ENCODE results near the gene NADK.

Gene NADK

DNA sequence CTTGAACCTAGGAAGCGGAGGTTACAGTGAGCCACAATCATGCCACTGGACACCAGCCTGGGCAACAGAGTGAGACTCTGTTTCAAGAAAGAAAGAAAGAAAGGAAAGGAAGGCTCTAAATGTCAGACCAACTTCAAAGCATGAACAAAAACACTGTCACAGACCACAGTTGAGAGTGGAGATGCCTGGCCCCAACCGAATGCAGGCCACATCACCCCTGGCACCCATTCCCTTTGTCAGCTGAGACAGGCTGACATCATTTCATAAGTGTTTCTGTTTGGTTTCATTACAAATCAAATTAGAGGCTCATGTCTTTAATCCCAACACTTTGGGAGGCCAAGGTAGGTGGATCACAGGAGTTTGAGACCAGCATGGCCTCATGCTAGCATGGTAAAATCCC is 28.6 kb upstream of the NADK start:
- Histone ChIP-seq H4K20me1 (ENCODE audit: insufficient read depth, low read length) (peaks cover 30% of the 10 kb centered on the region), H3K79me2 (ENCODE audit: insufficient read depth, low read length) (peaks cover 60% of the 10 kb centered on the region), H2AFZ (ENCODE audit: low read depth, low read length) (no peak overlapping the region), H3K9me3 (ENCODE audit: insufficient read depth, low read length, severe bottlenecking) (no peaks in the 10 kb centered on the region), H3K4me1 (ENCODE audit: insufficient read depth, low read length) (no peaks in the 10 kb centered on the region), H3K9ac (ENCODE audit: low read depth, low read length) (no peak overlapping the region), H3K36me3 (ENCODE audit: insufficient read depth, low read length) (peaks cover 90% of the 10 kb centered on the region), H3K27ac (ENCODE audit: low read length) (no peak overlapping the region), H3K4me2 (ENCODE audit: insufficient read depth, low read length) (no peak overlapping the region), H3K4me3 (ENCODE audit: low read depth in 1 of 2, low read length in 2 of 2) (no peak overlapping the region), H3K27me3 (ENCODE audit: insufficient read depth, low read length, poor library complexity) (no peaks in the 10 kb centered on the region)
- no peak for DNase-seq
- ATAC-seq (ENCODE audit: insufficient read depth, low read depth): no peak
- TF ChIP-seq EZH2 (IDR thresholded peaks at IDR 0.05; ENCODE audit: borderline replicate concordance, low read depth, low read length, severe bottlenecking) (no peak), CTCF (IDR thresholded peaks at IDR 0.05; ENCODE audit: borderline replicate concordance, extremely low read depth, low read length, poor library complexity, severe bottlenecking) (no peak)

DNA sequence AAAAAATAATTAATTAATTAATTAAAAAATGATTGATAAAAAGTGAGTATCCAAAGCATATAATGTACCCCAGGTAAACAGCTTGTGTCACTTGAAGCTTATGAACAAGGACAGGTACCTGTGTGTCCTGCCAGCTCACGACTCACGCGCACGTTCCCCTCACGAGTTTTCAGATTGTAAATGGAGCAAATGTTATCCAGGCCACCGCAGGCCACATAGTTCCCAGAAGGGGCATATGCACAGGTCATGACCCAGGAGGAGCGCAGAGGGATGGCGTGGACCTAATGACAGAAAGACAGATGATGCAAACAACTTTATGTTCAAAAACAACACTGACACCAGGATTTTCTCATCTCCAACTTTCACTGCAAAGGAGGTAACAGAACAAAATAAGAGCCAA is 26.0 kb upstream of the NADK start:
- TF ChIP-seq EZH2 (IDR thresholded peaks at IDR 0.05; ENCODE audit: borderline replicate concordance, low read depth, low read length, severe bottlenecking) (no peak), CTCF (IDR thresholded peaks at IDR 0.05; ENCODE audit: borderline replicate concordance, extremely low read depth, low read length, poor library complexity, severe bottlenecking) (no peak)
- Histone ChIP-seq H4K20me1 (ENCODE audit: insufficient read depth, low read length) (peaks cover 40% of the 10 kb centered on the region), H3K27me3 (ENCODE audit: insufficient read depth, low read length, poor library complexity) (no peaks in the 10 kb centered on the region), H3K4me3 (ENCODE audit: low read depth in 1 of 2, low read length in 2 of 2) (no peak overlapping the region), H3K36me3 (ENCODE audit: insufficient read depth, low read length) (peaks cover 93% of the 10 kb centered on the region), H3K79me2 (ENCODE audit: insufficient read depth, low read length) (peaks cover 71% of the 10 kb centered on the region), H3K4me2 (ENCODE audit: insufficient read depth, low read length) (no peak overlapping the region), H3K9ac (ENCODE audit: low read depth, low read length) (no peak overlapping the region), H3K27ac (ENCODE audit: low read length) (no peak overlapping the region), H3K9me3 (ENCODE audit: insufficient read depth, low read length, severe bottlenecking) (no peaks in the 10 kb centered on the region), H2AFZ (ENCODE audit: low read depth, low read length) (no peak overlapping the region), H3K4me1 (ENCODE audit: insufficient read depth, low read length) (no peaks in the 10 kb centered on the region)
- DNase-seq (no peak), ATAC-seq (ENCODE audit: insufficient read depth, low read depth) (no peak)

GRCh38 chr1:1802871-1803270 is 24.6 kb upstream of the NADK start:
- H2AFZ ChIP-seq (ENCODE audit: low read depth, low read length): no peak overlapping the region
- H3K4me1 ChIP-seq (ENCODE audit: insufficient read depth, low read length): no peaks in the 10 kb centered on the region
- H3K4me3 ChIP-seq (ENCODE audit: low read depth in 1 of 2, low read length in 2 of 2): no peak overlapping the region
- no peak overlapping the region for H3K4me2 ChIP-seq (ENCODE audit: insufficient read depth, low read length)
- H3K27me3 ChIP-seq (ENCODE audit: insufficient read depth, low read length, poor library complexity): no peaks in the 10 kb centered on the region
- ATAC-seq (ENCODE audit: insufficient read depth, low read depth) (no peak), DNase-seq (no peak)
- no peak for TF ChIP-seq EZH2 (IDR thresholded peaks at IDR 0.05; ENCODE audit: borderline replicate concordance, low read depth, low read length, severe bottlenecking)
- no peak for TF ChIP-seq CTCF (IDR thresholded peaks at IDR 0.05; ENCODE audit: borderline replicate concordance, extremely low read depth, low read length, poor library complexity, severe bottlenecking)
- H3K9ac ChIP-seq (ENCODE audit: low read depth, low read length): no peak overlapping the region
- H3K79me2 ChIP-seq (ENCODE audit: insufficient read depth, low read length): peaks cover 75% of the 10 kb centered on the region
- H3K9me3 ChIP-seq (ENCODE audit: insufficient read depth, low read length, severe bottlenecking): no peaks in the 10 kb centered on the region
- no peak overlapping the region for H3K27ac ChIP-seq (ENCODE audit: low read length)
- peaks cover 90% of the 10 kb centered on the region for H3K36me3 ChIP-seq (ENCODE audit: insufficient read depth, low read length)
- H4K20me1 ChIP-seq (ENCODE audit: insufficient read depth, low read length): peaks cover 46% of the 10 kb centered on the region

DNA sequence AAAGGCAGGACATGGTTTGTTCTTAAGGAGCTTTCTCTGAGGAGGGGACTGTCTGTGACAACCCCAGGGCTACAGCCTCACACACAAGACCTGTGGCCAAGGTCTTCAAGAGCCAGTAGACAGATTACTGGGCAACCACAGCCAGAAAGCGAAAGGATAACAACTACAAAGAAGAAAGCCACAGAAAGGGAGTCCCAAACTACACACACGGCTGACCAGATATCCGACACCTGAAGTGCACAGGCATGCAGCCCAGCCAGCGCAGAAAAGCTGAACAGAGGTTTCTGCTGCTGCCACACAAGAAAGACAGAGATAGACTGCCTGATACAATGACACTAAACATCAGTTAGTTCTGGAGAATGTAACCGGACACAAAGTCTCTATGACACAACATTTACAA is 21.4 kb upstream of the NADK start:
- Histone ChIP-seq H3K4me3 (ENCODE audit: low read depth in 1 of 2, low read length in 2 of 2) (no peak overlapping the region), H3K4me1 (ENCODE audit: insufficient read depth, low read length) (no peaks in the 10 kb centered on the region), H3K4me2 (ENCODE audit: insufficient read depth, low read length) (no peak overlapping the region), H3K36me3 (ENCODE audit: insufficient read depth, low read length) (peaks cover 90% of the 10 kb centered on the region), H4K20me1 (ENCODE audit: insufficient read depth, low read length) (peaks cover 48% of the 10 kb centered on the region), H2AFZ (ENCODE audit: low read depth, low read length) (no peak overlapping the region), H3K27ac (ENCODE audit: low read length) (no peak overlapping the region), H3K79me2 (ENCODE audit: insufficient read depth, low read length) (peaks cover 80% of the 10 kb centered on the region), H3K27me3 (ENCODE audit: insufficient read depth, low read length, poor library complexity) (no peaks in the 10 kb centered on the region), H3K9ac (ENCODE audit: low read depth, low read length) (no peak overlapping the region), H3K9me3 (ENCODE audit: insufficient read depth, low read length, severe bottlenecking) (no peaks in the 10 kb centered on the region)
- ATAC-seq (ENCODE audit: insufficient read depth, low read depth) (no peak), DNase-seq (no peak)
- TF ChIP-seq CTCF (IDR thresholded peaks at IDR 0.05; ENCODE audit: borderline replicate concordance, extremely low read depth, low read length, poor library complexity, severe bottlenecking) (no peak), EZH2 (IDR thresholded peaks at IDR 0.05; ENCODE audit: borderline replicate concordance, low read depth, low read length, severe bottlenecking) (no peak)

Data from DND-41 (cell line).